ENCODE measurements around the gene LMO7.

The LMO7 gene

DNA sequence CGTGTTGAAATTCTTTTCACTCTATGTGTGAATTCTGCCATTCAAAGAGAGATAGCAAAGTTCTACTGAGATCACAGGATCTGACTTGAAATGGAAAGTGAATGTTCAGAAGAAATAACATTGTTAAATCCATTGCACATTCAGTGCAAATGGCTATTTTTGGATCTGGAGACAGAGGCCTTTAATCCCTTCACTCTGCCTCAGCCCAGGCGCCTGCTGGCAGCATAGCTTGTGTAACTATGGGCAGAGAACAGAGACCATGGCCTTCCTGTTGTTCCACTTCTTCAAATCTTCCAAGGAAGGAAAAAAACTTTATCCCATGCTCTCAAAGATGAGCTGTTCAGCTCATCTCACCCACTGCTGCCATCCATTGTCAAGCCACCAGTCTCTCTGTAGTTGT lies 265.4 kb downstream of the LMO7 start:
- Histone ChIP-seq H3F3A (ENCODE audit: insufficient read depth, low read length) (no peaks in the 10 kb centered on the region), H3K4me3 (ENCODE audit: low read depth, low read length, poor library complexity, severe bottlenecking) (no peak overlapping the region), H3K79me2 (ENCODE audit: insufficient read depth, low read length) (no peaks in the 10 kb centered on the region), H3K9me3 (ENCODE audit: low read length) (no peaks in the 10 kb centered on the region), H3K27me3 (ENCODE audit: insufficient read depth, low read length) (peaks cover 3% of the 10 kb centered on the region; the same call in 1 of the 2 replicates), H3K4me1 (ENCODE audit: insufficient read depth, low read length, severe bottlenecking) (no peaks in the 10 kb centered on the region), H3K36me3 (ENCODE audit: insufficient read depth, low read length) (no peaks in the 10 kb centered on the region), H3K4me2 (ENCODE audit: low read length) (no peak overlapping the region), H3K27ac (ENCODE audit: low read depth, low read length, poor library complexity, severe bottlenecking) (no peak overlapping the region), H3K9ac (ENCODE audit: low read length) (no peak overlapping the region), H4K20me1 (ENCODE audit: insufficient read depth, low read length) (no peaks in the 10 kb centered on the region), H2AFZ (ENCODE audit: low read length) (no peak overlapping the region), H3K9me2 (ENCODE audit: low read depth, low read length) (no peaks in the 10 kb centered on the region)
- no peak for TF ChIP-seq EZH2 (IDR thresholded peaks at IDR 0.05; ENCODE audit: borderline replicate concordance, low read length)
- TF ChIP-seq, protein P1, sequence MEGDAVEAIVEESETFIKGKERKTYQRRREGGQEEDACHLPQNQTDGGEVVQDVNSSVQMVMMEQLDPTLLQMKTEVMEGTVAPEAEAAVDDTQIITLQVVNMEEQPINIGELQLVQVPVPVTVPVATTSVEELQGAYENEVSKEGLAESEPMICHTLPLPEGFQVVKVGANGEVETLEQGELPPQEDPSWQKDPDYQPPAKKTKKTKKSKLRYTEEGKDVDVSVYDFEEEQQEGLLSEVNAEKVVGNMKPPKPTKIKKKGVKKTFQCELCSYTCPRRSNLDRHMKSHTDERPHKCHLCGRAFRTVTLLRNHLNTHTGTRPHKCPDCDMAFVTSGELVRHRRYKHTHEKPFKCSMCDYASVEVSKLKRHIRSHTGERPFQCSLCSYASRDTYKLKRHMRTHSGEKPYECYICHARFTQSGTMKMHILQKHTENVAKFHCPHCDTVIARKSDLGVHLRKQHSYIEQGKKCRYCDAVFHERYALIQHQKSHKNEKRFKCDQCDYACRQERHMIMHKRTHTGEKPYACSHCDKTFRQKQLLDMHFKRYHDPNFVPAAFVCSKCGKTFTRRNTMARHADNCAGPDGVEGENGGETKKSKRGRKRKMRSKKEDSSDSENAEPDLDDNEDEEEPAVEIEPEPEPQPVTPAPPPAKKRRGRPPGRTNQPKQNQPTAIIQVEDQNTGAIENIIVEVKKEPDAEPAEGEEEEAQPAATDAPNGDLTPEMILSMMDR (IDR thresholded peaks at IDR 0.05; ENCODE audit: low read length), result no peak

DNA sequence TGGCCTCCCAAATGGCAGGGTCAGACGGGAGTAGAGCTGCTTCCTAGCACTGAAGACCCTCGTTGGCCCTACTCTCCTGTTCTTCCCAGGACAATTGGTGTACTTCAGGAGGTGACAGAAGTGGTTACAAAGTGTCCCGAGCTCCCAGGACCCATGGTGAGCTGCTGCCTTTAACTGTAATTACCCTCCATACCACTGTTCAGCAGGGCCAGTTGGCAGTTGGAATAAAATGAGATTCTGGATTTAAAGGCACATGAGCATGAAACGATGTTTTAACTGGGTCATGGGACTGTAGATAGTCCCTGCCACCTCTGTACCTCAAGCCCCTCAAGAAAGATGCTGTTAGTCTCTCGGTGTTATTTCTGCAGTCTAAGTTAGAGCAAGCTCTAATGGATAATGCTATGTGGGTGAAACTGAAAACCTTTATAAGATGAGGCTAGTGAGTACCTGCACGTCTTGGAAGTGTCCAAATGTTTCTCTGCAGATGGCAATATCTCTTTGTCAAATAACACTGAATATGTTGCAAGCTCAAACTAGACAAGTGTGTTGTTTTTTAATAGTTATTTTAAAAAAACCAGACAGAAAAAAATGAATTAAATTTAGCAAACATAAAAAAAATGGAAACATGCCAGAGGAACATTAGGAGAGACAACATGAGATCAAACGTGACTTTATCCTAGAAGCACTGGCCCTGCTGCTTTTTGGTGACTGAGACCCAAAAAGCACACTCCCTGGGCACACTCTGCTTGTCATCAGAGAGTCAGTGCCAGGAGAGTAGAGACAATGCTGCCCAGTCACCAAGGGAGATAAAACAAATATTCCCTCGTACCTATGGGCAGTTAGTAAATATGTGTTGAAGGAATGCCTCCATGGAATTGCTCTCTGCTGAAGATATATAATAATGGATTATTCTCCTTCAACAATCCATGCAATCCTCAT lies 266.3 kb downstream of the LMO7 start:
- Histone ChIP-seq H3K9me2 (ENCODE audit: low read depth, low read length) (no peaks in the 10 kb centered on the region), H3K79me2 (ENCODE audit: insufficient read depth, low read length) (no peaks in the 10 kb centered on the region), H3F3A (ENCODE audit: insufficient read depth, low read length) (no peaks in the 10 kb centered on the region), H3K4me3 (ENCODE audit: low read depth, low read length, poor library complexity, severe bottlenecking) (no peak overlapping the region), H3K9me3 (ENCODE audit: low read length) (no peaks in the 10 kb centered on the region), H3K36me3 (ENCODE audit: insufficient read depth, low read length) (no peaks in the 10 kb centered on the region), H3K27ac (ENCODE audit: low read depth, low read length, poor library complexity, severe bottlenecking) (no peak overlapping the region), H4K20me1 (ENCODE audit: insufficient read depth, low read length) (no peaks in the 10 kb centered on the region), H3K9ac (ENCODE audit: low read length) (no peak overlapping the region), H3K4me2 (ENCODE audit: low read length) (no peak overlapping the region), H3K4me1 (ENCODE audit: insufficient read depth, low read length, severe bottlenecking) (no peaks in the 10 kb centered on the region), H3K27me3 (ENCODE audit: insufficient read depth, low read length) (peaks cover 3% of the 10 kb centered on the region; the same call in 1 of the 2 replicates), H2AFZ (ENCODE audit: low read length) (no peak overlapping the region)
- TF ChIP-seq, protein P1 (IDR thresholded peaks at IDR 0.05; ENCODE audit: low read length), result no peak
- no peak for TF ChIP-seq EZH2 (IDR thresholded peaks at IDR 0.05; ENCODE audit: borderline replicate concordance, low read length)

DNA sequence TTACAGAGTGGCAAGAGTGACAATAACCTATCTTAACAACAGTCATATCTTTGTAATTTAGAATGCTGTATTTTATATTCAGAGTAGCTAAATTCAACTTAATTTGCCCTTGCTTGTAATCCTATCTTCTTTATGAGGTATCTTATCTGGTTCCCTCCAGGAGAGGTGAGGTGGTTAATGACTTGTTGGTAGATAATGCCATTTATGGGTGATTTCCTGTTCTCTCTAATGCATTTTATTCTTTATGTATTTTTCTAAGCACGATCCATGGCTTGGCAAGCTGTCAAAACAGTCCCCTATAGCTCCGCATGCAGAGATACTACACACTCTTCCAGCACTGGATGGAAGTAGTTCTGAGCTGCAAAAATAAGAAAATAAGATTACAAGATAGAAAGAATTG lies 267.9 kb downstream of the LMO7 start:
- H3K27me3 ChIP-seq (ENCODE audit: insufficient read depth, low read length), result peaks cover 9% of the 10 kb centered on the region; the same call in 1 of the 2 replicates
- TF ChIP-seq, protein P1 (IDR thresholded peaks at IDR 0.05; ENCODE audit: low read length), result no peak
- no peak for TF ChIP-seq EZH2 (IDR thresholded peaks at IDR 0.05; ENCODE audit: borderline replicate concordance, low read length)
- H3K4me3 ChIP-seq (ENCODE audit: low read depth, low read length, poor library complexity, severe bottlenecking), result no peak overlapping the region
- no peak overlapping the region for H3K4me2 ChIP-seq (ENCODE audit: low read length)
- no peaks in the 10 kb centered on the region for H3K9me3 ChIP-seq (ENCODE audit: low read length)
- no peaks in the 10 kb centered on the region for H3F3A ChIP-seq (ENCODE audit: insufficient read depth, low read length)
- no peaks in the 10 kb centered on the region for H3K9me2 ChIP-seq (ENCODE audit: low read depth, low read length)
- H3K4me1 ChIP-seq (ENCODE audit: insufficient read depth, low read length, severe bottlenecking), result no peaks in the 10 kb centered on the region
- H4K20me1 ChIP-seq (ENCODE audit: insufficient read depth, low read length), result no peaks in the 10 kb centered on the region
- no peak overlapping the region for H2AFZ ChIP-seq (ENCODE audit: low read length)
- H3K9ac ChIP-seq (ENCODE audit: low read length), result no peak overlapping the region
- H3K27ac ChIP-seq (ENCODE audit: low read depth, low read length, poor library complexity, severe bottlenecking), result no peak overlapping the region
- H3K79me2 ChIP-seq (ENCODE audit: insufficient read depth, low read length), result no peaks in the 10 kb centered on the region
- H3K36me3 ChIP-seq (ENCODE audit: insufficient read depth, low read length), result no peaks in the 10 kb centered on the region
